GM12873 (cell line): ENCODE data around the gene ACADSB.

Experiments used
- TF ChIP-seq, protein P1 (sequence below): IDR thresholded peaks from 2 replicates; pipeline ENCODE4 v1.5.1; 2012; ENCODE audit warnings: low read depth, mild to moderate bottlenecking, moderate library complexity, low read length, control low read depth; ENCODE audit not compliant: insufficient read depth; ENCODE audit errors: missing control alignments

The ACADSB gene

DNA sequence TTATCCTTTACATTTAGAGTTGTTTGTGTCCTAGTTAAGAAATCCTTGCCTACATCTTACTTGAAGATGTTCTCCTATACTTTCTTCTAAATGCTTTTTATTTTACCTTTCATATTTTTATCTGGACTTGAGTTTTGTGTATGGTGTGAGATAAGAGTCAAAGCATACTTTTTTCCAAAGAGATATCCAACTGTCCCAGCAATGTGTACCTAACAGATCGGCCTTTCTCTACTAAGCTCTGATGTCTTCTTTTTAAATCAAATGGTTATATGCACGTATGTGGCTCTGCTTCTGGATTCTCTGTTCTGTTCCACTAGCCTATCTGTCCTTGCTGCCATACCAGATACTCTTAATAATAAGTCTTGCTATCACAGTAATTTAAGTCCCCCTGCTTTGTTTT, 7.4 kb upstream of the ACADSB start:
- TF ChIP-seq, protein P1, sequence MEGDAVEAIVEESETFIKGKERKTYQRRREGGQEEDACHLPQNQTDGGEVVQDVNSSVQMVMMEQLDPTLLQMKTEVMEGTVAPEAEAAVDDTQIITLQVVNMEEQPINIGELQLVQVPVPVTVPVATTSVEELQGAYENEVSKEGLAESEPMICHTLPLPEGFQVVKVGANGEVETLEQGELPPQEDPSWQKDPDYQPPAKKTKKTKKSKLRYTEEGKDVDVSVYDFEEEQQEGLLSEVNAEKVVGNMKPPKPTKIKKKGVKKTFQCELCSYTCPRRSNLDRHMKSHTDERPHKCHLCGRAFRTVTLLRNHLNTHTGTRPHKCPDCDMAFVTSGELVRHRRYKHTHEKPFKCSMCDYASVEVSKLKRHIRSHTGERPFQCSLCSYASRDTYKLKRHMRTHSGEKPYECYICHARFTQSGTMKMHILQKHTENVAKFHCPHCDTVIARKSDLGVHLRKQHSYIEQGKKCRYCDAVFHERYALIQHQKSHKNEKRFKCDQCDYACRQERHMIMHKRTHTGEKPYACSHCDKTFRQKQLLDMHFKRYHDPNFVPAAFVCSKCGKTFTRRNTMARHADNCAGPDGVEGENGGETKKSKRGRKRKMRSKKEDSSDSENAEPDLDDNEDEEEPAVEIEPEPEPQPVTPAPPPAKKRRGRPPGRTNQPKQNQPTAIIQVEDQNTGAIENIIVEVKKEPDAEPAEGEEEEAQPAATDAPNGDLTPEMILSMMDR = no peak

DNA sequence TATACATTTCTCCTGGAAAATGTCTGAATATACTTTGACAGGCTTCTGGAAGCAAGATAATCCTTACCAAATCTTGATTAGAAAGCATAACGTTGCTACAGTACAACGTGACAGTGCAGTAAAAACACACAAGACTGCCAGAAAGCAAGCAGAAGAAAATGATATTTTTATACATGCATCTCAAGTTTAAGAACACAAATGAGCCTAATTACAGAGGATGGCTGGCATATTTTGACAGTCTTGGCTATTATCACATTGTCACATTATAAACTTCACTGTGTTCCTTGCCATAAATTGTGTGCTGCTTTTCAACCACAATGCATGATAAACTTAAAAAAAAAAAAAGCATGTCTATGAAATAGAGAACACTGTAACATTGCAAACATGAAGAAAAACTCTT, 4.5 kb upstream of the ACADSB start:
- TF ChIP-seq, protein P1 = no peak

DNA sequence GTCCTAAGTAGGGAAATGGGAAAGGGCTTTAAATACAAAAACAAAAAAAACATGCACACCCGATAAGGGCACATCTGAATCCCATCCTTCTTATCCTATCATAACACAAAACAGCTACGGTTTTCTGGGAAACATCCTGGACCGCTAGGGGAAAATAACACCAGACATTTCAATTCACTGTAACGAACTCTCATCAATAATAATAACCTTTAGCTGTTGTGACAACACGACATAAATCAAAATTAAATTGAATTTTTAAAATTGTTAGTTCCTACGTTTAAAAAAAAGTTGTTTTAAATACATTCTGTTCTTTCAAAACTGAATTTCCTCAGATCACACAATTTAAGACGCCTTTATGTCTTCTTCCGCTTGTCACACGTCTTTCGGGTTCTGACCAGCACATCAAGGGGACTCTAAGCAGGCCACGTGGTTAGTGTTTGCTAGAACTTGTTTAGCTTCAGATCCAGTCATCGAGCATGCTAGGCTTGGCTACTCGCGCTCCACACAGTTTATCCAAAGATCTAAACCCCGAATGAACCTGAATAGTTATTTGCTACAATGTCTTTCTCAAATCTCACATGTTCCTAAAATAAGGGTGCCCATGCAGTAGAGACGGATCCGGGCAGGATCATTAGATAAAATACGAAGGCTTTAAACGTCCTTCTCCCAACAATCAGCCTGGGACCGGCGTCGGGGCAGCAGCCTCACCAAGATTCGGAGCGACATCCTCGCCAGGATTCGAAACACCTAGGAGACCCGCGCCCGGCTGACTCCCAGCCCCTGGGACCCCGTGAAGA, 1.1 kb upstream of the ACADSB start:
- TF ChIP-seq, protein P1 = no peak

DNA sequence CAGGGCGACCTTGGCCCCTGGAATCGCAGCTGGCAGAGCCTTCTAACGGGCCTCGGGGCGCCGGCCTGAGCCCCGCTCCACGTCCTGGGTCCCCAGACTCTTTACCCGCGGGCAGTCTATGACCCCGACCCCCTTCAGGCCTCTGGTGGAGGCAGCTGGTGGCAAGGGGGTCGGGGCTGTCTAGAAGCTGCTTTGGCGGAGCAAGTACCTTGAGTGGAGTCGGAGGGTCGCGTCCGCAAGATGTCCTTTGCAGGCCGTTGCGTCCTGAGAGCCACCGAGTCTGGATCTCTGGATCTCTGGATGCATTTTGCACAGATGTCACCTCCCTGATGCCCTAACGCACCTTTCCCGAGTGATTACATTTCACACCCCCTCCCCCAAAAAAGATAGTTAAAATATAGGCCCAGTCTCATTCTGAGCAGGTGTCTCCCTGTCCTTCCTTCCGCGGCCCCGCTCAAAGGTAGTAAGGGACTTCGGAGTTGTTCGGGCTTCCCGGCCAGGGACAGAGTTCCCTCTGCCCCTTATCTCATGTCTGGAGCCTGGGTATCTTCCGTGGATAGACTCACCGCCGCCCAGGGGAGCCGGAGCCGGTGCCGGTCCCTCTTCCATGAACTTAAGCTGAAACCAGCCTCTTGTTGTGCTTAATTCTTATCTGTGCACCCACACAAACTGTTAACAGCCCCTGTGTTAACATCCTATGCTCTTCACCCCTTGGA, 457 bp downstream of the ACADSB start:
- TF ChIP-seq, protein P1 = no peak

DNA sequence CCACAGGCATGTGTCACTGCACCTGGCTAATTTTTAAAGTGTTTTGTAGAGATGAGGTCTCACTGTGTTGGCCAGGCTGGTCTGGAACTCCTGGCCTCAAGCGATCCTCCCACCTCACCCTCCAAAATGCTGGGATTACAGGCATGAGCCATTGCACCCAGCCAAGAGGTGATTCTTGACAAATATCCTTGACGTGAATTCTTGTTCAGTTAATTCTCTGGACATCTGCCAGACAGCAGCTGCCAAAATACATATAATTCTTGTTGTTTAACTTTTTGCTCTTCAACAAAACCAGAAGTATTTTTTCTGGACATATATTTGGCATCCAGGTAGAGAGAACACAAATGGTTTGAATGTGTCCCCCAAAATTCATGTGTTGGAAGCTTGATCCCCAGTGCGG, 3.2 kb downstream of the ACADSB start:
- TF ChIP-seq, protein P1 = no peak

DNA sequence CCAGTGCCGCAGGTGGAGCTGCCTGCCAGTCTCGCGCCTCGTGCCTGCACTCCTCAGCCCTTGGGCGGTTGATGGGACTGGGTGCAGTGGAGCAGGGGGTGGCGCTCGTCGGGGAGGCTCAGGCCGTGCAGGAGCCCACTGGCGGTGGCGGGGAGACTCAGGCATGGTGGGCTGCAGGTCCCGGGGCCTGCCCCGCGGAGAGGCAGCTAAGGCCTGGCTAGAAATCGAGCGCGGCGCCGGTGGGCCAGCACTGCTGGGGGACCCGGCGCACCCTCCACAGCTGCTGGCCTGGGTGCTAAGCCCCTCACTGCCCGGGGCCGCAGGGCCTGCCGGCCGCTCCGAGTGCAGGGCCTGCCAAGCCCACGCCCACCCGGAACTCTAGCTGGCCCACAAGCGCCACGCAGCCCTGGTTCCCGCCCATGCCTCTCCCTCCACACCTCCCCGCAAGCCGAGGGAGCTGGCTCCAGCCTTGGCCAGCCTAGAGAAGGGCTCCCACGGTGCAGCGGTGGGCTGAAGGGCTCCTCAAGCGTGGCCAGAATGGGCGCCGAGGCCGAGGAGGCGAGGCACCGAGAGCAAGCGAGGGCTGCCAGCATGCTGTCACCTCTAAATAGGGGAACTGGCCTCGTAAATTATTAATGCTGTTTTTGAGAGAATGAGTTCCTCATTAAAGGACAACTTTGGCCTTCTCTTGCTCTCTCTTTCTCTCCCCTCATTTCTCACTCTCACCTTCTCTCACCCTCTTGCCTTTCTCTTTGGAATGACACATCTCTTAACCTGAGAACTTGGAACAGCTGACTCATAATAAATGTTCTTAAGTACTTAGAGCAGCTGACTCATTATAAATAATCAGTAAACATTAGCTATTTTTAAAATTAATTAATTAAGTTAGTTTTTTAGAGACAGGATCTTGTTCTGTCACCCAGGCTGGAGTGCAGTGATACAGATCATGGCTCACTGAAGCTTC, 4.9 kb downstream of the ACADSB start:
- TF ChIP-seq, protein P1 = no peak
